Activated effector memory CD4-positive, alpha-beta T cell treated with anti-CD3 and anti-CD28 coated beads, Interleukin-2, amount 50 U/mL, for 16 hours (primary cell): ENCODE data around the gene CETN3.

Experiments used
- DNase-seq: peaks from one replicate; pipeline ENCODE4 v3.0.0-alpha.2; 2020

CETN3 gene

GRCh38 chr5:90409318-90410177 is at the start of gene CETN3:
Gene CETN3 (minus strand): TSS chr5:90409756. CDS start chr5:90409661, 95 bp downstream.
- DNase-seq, result peak; percentile 96

GRCh38 chr5:90446961-90447360 is 37.4 kb upstream of the CETN3 start:
- DNase-seq, result no peak

GRCh38 chr5:90440644-90441043 is 31.1 kb upstream of the CETN3 start:
- no peak for DNase-seq

GRCh38 chr5:90438100-90438499 is 28.5 kb upstream of the CETN3 start:
- no peak for DNase-seq

- DNase-seq, result no peak
Measured at GRCh38 chr5:90437663-90438062, 28.1 kb upstream of the CETN3 start.

- peak; percentile 71 for DNase-seq
Measured at GRCh38 chr5:90434116-90434714, 24.7 kb upstream of the CETN3 start.

- no peak for DNase-seq
Measured at GRCh38 chr5:90424245-90424644, 14.7 kb upstream of the CETN3 start.

- no peak for DNase-seq
Measured at GRCh38 chr5:90421136-90421535, 11.6 kb upstream of the CETN3 start.

GRCh38 chr5:90418214-90418613 is 8.7 kb upstream of the CETN3 start:
- no peak for DNase-seq

GRCh38 chr5:90410178-90410762 is 714 bp upstream of the CETN3 start:
- DNase-seq, result no peak

GRCh38 chr5:90408571-90409317 is 812 bp downstream of the CETN3 start:
- DNase-seq, result no peak

GRCh38 chr5:90406466-90406865 is 3.1 kb downstream of the CETN3 start:
- no peak for DNase-seq

- no peak for DNase-seq
Measured at GRCh38 chr5:90402521-90403255, 6.9 kb downstream of the CETN3 start.

- no peak for DNase-seq
Measured at GRCh38 chr5:90399251-90399650, 10.3 kb downstream of the CETN3 start.

- DNase-seq, result no peak
Measured at GRCh38 chr5:90398726-90399125, 10.8 kb downstream of the CETN3 start.

GRCh38 chr5:90395005-90395404 is 14.6 kb downstream of the CETN3 start:
- DNase-seq, result no peak

GRCh38 chr5:90390928-90391327 is 18.6 kb downstream of the CETN3 start:
- no peak for DNase-seq

- no peak for DNase-seq
Measured at GRCh38 chr5:90390326-90390725, 19.2 kb downstream of the CETN3 start.

GRCh38 chr5:90387508-90387907 is 22.0 kb downstream of the CETN3 start:
- no peak for DNase-seq

- DNase-seq, result no peak
Measured at GRCh38 chr5:90386099-90386710, 23.4 kb downstream of the CETN3 start.

- DNase-seq, result no peak
Measured at GRCh38 chr5:90384389-90384788, 25.2 kb downstream of the CETN3 start.

GRCh38 chr5:90383903-90384302 is 25.7 kb downstream of the CETN3 start:
- DNase-seq, result no peak
